NCI-H146 (cell line): ENCODE measurements around the gene KPNA5.
"Not testable (repeated sequence)": the region's sequence is repeated elsewhere in the genome, so short reads cannot be mapped to it uniquely, and the experiment has no call there.

ENCODE experiments used
- DNase-seq: peaks from one replicate; lab custom pipeline; 2025; lab: John Stamatoyannopoulos, UW

Gene KPNA5

DNA sequence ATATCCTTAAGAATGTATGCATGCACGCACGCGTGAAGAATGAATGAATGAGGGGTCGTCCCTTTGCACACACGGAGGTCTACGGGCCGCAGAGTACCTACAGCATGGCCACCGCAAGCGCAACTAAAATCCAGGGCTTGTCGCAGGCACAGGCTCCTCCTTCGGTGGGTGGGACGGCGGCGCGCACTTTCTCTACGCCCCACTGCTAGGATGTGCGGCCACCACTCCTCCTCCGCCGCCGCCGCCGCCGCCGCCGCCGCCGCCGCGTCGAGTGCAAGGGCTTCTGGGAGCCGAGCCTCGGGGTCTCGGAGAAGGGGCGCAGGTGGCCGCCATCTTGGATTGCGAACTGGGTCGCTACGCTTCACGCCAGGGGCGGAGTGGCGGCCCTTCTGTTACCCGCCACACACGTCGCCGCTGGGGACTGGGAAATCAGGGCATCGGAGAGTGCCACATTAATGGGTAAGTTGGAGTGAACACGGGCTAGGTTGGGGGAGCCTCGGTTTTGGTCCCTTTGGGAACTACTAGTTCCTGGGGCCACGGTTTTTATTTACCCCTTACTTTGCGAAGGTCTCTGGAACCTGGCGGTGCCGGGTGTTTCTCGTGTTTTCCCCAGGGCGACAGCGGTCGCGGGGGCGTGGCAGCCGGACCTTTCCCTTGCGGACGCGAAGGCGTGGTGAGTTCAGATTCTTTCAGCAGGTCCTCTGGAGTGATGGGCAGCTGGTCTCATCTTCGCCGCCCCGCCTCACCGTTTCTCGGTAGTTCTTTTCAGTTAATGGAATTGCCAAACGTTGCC, at the start of gene KPNA5:
KPNA5 (plus strand) TSS at position 332 of the 793 bp plus-strand sequence; CDS start at position 456, 124 bp downstream.
- peak; percentile 96 for DNase-seq

DNA sequence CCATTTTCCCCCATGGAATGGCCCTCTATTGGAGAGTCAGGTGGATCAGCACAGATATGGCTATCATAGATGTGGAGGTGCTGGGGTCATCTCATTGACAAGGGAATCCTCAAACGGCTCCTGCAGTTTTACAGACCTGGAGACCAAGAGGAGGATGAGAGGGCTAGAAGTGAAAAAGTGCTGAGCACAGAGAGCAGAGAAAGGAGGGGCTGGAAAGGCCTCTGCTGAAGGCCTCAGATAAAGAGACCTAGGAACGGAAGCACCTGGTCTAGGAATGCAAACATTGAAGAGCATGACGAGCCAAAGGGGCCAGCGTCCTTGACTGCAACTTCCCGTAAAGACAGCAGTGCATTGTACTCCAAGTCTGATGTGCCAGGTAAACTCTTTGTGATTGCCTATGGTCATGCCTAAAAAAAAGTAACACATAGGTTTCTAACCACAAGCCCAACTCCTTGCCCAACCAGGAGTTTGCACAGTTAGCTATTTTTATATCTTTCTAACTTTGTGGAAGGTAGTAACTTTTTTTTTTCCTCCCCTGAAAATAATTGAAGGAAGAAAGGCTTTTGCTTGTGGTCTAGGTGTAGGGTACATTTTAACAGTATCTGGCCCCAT, 49.5 kb upstream of the KPNA5 start:
- peak; percentile 95 for DNase-seq

DNA sequence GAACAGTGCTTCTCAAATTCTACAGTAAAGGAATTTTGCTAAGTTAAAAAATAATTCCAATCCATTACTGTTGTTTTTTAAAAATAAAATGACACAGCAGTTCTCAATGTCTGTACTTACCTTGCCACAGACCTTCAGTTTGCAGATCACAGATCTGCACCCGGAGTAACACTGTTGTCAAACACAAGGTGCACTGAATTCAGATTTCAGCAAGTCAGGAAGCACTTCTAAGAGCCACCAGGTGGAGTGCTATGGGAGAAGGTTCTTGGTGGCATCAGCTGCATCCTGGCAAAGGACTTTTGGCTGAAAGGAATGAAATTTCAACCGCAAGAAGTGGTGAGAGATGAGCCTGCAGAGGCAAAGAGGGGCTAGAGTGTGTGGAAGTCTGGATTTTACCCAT, 47.3 kb upstream of the KPNA5 start:
- peak; percentile 61 for DNase-seq

DNA sequence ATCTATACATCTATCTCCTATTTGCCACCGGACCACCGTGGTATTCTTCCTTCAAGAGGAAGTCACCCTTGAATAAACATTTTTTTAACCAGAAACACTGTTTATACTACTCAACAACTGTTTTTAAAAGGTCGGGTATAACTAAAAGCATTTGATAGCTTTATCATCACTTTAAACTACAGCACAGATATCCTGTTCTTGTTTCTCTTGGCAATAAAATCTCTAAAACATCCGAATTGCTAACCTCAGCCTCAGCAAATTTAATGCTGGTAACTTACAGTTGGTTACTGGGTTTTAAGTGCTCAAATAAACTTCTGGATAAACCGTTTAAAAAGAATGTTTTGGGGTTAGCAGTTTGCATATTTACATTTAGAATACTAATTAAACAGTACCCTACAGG, 32.9 kb upstream of the KPNA5 start:
- no peak for DNase-seq

DNA sequence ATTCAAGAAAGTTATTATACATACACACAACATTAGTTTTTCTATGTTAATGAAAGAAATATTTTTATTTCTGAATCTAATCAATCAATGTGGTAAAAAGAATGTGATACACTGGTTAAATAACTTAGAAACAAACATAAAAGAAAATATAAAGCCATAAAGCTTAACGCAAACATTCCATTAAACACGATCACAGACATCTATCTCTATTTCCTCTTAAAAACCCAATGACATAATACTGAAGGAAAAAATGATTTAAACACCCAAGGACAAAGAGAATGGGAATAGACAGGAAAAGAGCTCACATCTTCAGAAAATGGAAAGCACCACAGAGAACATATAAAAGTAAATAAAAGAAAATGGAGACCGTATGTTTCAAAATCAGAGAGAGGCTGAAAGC, 31.9 kb upstream of the KPNA5 start:
- DNase-seq: no peak

DNA sequence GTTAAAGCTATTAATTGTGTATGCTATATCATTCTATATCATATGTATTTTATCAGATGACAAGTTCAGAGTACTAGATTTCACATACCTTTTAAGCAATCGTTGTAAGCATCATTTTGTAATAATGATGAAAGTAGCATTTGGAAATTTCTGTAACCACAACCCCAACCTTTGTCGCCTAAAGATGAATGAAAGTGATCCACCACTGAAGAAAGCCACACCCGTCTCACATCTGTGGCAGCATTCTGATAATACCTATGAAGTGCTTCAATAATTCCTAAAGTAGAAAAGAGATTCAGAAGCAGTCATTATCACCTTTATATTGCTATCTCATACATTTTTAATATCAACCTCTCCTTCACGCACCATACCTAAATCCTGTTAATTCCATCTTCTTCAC, 29.1 kb upstream of the KPNA5 start:
- no peak for DNase-seq

DNA sequence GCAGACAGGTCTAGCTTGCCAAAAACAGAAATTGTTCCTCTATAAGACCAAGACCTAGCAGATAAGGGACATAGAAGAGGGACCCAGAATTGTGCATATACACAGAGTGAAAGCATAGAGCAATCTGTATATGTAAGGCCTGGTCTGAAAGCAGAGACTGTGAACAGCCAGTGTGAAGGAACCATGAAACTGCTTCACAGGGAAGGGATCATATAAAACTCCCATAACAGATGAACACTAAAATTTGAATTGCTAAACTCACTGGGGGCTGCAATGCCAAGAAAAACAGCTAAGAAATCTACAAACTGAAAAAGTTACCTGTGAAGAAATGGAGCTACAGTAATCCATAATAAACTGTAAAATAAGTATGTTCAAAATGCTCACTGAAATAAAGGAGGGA, 19.4 kb upstream of the KPNA5 start:
- no peak for DNase-seq

DNA sequence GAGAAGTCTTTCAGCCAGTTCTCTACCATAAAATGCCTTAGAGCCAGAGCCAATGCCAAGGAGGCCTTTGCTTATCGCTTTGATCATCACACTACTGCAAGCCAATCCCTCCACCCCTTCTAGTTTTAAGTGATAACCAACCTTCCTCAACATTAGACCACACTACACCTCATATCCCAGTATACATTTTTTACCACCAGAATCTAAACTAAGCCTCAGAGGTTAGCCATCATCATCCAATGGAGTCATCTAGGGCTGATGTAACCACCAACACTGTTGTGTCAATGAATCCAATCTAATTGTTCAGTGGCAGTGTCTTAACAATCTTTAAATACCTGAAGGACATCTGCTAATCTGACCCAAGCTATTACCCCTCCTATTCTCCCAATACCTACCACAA, 18.8 kb upstream of the KPNA5 start:
- no peak for DNase-seq

DNA sequence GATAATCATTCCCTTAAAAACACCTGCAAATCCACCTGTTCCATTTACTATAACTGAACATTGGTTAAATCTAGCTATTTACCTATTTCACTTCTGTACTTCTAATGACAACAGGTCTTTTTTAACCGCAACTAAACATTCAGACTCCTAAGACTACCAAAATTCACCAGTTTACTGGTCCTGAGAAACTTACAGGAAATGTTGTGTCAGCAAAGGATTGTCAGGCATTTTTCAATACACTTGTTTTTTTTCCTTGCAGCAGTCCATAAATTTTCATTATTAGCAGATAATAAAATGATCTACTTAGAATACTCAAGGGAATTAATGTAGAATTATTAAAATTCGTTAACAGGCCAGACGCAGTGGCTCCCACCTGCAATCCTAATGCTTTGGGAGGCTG, 17.7 kb upstream of the KPNA5 start:
- DNase-seq: no peak

DNA sequence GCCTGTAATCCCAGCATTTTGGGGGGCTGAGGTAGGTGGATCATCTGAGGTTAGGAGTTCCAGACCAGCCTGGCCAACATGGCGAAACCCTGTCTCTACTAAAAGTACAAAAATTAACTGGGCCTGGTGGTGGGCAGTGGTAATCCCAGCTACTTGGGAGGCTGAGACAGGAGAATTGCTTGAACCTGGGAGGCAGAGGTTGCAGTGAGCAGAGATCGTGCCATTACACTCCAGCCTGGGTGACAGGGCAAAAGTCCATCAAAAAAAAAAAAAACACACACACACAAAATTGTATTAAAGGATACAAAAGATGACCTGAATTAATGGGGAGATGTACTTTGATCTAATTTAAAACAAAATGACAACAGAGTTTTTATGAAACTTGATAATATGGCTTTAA, 16.8 kb upstream of the KPNA5 start:
- DNase-seq: not testable (repeated sequence)

DNA sequence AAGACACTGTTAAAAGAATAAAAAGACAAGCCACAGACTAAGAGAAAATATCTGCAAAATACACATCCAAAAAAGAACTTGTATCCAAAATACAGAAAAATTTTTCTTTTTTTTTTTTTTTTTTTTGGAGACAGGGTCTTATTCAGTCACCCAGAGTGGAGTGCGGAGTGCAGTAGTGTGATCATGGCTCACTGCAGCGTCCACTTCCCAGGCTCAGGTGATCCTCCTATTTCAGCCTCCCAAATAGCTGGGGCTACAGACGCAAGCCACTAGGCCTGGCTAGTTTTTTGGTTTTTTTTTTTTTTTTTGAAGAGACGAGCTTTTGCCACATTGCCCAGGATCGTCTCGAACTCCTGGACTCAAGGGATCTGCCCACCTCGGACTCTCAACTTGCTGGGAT, 15.5 kb upstream of the KPNA5 start:
- no peak for DNase-seq

DNA sequence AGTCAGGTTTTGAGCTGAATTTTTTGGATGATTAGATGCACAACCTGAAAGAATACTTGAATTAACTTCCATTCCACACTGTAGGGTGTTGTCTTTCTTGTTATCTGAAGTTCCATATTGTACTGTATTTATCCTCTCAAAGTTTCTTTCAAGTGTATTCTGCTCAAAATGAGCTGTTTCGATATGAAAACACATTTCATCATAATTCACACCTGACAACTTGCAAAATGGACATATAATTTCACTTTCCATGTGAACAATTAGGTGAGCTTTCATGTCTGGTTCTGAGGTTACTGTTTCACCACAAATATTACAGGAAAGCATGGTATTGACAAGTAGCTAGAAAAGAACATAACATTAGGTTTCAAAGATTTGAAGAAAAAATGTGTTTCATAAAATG, 14.1 kb upstream of the KPNA5 start:
- DNase-seq: no peak

DNA sequence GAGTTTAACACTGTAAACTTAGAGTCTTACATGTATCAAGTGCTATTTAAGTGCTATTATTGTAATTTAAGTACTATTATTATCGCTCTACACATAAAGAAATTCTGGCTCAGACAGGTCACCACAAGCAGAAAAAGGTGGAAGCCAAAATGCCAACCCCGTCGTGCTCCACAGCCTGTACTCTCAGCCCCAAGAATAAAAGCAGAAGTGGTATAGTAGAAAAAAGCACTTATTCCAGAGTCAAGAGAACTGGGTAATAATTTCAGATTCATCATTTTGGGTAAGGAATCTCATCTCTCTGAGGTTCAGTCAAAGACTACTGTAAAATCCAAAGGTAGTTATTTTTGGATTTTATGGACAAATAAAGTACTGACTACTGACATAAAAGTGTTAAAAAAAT, 13.4 kb upstream of the KPNA5 start:
- peak; percentile 3 for DNase-seq

DNA sequence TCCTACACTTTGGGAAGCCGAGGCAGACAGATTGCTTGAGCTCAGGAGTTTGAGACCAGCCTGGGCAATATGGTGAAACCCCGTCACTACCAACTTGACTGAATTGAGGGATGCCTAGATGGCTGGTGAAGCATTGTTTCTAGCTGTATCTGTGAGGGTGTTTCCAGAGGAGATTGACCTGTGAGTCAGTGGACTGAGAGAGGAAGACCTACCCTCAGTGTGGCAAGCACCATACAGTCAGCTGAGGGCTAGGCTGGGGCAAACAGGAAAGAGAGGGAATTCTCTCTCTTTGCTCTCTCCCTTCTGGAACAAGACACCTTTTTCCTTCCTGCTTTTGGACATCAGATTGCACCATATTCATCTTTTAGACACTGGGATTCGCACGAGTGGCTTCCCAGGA, 8.7 kb upstream of the KPNA5 start:
- DNase-seq: no peak

DNA sequence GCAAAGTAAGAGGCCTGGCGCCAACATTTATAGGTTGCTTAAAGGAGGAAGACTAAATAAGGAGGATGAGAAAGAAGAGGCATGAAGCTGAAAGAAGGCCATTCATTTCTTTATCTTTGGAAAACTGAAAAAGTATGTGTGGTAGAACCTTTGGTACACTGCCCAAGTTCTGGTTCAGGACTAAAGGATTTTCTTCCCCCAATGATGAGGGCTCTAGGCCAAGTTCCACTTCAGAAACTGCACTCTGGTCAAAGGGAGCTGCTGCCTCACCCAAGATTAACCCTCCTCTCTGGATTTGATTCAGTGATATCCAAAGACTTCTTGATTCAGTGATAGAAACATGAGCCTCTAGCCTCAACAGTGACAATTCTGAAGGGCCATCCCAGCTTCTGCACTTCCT, 5.0 kb upstream of the KPNA5 start:
- no peak for DNase-seq

DNA sequence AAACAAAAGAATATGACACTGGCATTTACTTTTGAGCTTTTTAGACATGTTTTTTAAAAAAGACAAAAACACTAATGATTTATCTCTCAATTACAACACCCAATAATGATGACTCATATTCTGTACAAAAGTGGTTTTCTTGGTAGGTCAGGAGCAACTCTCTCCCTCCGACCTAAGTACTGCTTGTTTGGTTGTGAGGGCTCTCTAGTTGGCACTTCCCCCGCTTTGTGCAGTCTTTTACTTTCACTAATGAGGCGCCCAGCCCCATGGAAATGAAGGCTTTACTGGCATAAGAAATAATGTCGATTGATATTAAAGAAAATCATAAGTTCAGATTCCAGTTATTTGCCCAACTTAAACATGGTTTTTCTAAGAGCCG, 1.3 kb downstream of the KPNA5 start:
- peak; percentile 43 for DNase-seq

DNA sequence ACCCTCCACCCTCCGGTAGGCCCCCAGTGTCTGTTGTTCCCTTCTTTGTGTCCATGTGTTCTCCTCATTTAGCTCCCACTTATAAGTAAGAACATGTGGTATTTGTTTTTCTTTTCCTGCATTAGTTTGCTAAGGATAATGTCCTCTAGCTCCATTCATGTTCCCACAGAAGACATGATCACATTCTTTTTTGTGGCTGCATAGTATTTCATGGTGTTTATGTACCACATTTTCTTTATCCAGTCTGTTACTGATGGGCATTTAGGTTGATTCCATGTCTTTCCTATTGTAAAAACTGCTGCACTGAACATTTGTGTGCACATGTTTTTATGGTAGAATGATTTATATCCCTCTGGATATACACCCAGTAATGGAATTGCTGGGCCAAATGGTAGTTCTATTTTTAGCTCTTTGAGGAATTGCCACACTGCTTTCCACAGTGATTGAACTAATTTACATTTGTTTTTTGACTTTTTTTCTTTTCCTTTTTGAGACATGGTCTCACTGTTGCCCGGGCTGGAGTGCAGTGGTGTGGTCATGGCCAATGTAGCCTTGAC, 4.5 kb downstream of the KPNA5 start:
- DNase-seq: no peak

DNA sequence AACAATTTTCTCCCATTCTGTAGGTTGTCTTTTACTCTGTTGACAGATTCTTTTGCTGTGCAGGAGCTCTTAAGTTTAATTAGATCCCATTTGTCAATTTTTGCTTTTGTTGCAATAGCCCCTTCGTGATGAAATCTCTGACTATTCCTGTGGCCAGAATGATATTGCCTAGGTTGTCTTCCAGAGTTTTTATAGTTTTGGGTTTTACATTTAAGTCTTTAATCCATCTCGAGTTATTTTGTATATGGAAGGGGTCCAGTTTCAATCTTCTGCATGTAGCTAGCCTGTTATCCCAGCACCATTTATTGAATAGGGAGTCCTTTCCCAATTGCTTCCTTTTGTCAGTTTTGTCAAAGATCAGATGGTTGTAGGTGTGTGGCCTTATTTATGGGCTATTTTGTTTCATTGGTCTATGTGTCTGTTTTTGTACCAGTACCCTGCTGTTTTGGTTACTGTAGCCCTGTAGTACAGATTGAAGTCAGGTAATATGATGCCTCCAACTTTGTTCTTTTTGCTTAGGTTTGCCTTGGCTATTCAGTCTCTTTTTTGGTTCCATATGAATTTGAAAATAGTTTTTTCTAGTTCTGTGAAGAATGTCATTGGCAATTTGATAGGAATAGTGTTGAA, 5.6 kb downstream of the KPNA5 start:
- DNase-seq: not testable (repeated sequence)

DNA sequence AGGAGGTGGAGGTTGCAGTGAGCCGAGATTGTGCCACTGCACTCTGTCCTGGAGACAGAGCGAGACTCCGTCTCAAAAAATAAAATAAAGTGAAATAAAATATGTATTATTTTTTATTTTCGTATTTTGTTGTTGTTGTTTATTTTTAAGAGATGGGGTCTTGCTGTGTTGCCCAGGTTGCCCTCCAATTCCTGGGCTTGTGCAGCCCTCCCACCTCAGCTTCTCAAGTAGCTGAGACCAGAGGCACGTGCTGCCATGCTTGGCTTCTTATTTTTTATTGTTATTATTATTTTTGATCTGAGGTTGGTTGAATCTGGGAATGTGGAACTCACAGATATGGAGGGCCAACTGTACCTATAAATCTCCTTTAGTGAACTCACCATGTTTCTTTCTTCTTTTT, 10.1 kb downstream of the KPNA5 start:
- no peak for DNase-seq

DNA sequence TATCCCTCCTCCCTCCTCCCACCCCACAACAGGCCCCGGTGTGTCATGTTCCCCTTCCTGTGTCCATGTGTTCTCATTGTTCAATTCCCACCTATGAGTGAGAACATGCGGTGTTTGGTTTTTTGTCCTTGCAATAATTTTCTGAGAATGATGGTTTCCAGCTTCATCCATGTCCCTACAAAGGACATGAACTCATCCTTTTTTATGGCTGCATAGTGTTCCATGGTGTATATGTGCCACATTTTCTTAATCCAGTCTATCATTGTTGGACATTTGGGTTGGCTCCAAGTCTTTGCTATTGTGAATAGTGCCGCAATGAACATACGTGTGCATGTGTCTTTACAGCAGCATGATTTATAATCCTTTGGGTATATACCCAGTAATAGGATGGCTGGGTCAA, 11.9 kb downstream of the KPNA5 start:
- not testable (repeated sequence) for DNase-seq

DNA sequence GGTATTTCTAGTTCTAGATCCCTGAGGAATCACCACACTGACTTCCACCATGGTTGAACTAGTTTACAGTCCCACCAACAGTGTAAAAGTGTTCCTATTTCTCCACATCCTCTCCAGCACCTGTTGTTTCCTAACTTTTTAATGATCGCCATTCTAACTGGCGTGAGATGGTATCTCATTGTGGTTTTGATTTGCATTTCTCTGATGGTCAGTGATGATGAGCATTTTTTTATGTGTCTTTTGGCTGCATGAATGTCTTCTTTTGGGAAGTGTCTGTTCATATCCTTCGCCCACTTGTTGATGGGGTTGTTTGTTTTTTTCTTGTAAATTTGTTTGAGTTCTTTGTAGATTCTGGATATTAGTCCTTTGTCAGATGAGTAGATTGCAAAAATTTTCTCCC, 12.3 kb downstream of the KPNA5 start:
- DNase-seq: not testable (repeated sequence)

DNA sequence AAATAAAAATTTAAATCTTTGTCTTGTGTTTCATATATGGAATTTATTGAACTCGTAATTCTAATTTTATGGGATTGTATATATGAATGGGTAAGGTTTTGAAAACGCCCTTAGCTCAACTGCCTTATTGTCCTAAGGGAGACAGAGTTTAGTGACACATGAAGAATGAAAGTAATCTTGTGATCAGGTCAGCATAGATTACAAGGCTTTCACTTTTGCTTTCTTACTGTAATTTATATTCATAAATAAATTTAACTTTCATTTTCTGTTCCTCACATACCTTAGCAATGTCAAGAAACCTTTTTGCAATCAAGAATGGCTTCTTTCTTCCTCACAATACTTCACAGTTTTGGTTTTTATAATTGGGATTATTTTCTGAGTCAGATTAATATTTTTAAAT, 14.4 kb downstream of the KPNA5 start:
- no peak for DNase-seq

DNA sequence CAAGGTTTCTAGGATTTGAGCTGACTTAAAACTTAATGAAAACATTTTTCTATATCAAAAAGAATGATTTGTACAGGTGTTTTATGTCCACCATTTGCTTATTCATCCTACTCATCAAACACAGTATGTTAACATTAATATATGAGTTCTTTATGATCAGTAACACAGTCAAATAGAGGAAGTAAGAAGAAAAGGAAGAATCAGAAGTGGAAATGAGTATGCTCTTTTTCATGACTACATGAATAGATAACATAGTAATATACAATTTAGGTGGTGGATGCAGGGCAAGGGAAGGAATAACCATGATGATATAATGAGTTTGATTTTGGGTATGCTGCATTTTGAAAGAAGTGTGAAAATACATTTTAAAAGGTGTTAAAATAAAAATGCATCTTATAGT, 16.5 kb downstream of the KPNA5 start:
- no peak for DNase-seq
